ENCODE measurements around the gene SDK1. TPM values are rescaled to one million over a fixed set of nuclear protein-coding genes. Genes with fewer than 3 reads are reported as not detected.

The SDK1 gene
- total RNA-seq, 2 donors from 2014 or later: 3.1 to 3.6 TPM

DNA sequence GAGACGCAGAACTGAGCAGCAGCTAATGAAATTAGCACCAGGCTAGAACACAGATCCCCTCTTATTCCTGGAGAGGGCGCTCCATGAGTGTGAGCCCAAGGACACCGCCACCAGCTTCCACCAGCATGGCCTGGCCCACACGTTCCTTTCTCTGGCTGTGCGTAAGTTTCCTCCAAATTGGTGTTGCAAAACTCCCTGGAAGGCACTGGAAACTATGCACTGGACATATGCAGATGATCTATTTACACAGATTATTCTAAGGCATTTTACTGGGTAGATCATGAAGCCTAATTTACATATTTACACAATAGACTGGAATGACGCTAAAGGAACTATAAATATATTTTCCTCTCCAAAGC lies 925.5 kb downstream of the SDK1 start:
- H3K4me1 ChIP-seq: no peaks in the 10 kb centered on the region
- H3K9me3 ChIP-seq: no peaks in the 10 kb centered on the region
- H3K27ac ChIP-seq: no peak overlapping the region
- no peak for DNase-seq (ENCODE audit: low spot score)
- no peak overlapping the region for H3K4me3 ChIP-seq
- no peaks in the 10 kb centered on the region for H3K36me3 ChIP-seq
- H3K27me3 ChIP-seq: no peaks in the 10 kb centered on the region
- TF ChIP-seq, protein P1, sequence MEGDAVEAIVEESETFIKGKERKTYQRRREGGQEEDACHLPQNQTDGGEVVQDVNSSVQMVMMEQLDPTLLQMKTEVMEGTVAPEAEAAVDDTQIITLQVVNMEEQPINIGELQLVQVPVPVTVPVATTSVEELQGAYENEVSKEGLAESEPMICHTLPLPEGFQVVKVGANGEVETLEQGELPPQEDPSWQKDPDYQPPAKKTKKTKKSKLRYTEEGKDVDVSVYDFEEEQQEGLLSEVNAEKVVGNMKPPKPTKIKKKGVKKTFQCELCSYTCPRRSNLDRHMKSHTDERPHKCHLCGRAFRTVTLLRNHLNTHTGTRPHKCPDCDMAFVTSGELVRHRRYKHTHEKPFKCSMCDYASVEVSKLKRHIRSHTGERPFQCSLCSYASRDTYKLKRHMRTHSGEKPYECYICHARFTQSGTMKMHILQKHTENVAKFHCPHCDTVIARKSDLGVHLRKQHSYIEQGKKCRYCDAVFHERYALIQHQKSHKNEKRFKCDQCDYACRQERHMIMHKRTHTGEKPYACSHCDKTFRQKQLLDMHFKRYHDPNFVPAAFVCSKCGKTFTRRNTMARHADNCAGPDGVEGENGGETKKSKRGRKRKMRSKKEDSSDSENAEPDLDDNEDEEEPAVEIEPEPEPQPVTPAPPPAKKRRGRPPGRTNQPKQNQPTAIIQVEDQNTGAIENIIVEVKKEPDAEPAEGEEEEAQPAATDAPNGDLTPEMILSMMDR (IDR thresholded peaks at IDR 0.05): no peak

DNA sequence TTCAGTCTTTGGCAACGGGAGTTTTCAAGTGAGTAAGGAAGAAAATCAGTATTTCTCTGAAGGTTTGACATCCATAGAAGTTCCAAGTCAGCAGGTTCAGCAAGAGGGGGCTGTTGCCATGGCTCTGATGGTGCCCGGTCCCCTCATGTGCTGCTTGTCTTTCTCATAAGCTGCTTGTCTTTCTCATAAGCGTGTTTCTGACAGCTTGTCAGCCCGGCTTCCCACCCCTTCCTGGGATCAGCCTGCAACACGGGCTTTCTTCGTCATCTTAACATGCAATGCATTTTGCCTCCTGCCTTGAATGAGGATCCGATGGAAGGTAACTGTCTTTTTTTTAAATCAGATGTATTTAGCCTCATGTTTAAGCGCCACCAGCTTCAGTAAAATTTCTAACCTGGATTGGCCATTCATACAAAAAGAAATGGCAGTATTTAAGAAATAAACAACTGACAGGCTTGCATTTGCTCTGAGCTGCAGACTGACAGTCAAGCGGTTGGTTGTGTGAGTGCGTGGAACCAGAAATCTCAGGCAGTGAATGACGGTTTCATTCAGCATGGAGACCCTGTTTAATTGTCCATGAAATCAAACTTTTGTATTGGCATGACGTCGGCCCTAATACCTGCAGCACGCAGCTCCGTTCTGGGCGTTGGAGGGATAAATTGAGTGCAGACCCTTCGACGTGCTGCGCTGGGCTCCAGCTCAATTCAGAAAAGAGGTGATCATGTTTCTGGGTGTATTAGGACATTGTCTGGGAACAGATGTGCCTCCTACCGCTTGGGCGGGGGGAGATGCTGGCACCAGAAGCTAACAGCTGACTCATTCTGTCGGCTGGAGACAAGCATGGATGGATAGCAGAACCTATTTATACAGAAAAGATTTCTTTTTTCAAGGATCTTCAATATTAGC lies 926.3 kb downstream of the SDK1 start:
- Histone ChIP-seq H3K4me3 (no peak overlapping the region), H3K9me3 (no peaks in the 10 kb centered on the region), H3K4me1 (no peaks in the 10 kb centered on the region), H3K27me3 (no peaks in the 10 kb centered on the region), H3K36me3 (no peaks in the 10 kb centered on the region), H3K27ac (no peak overlapping the region)
- no peak for DNase-seq (ENCODE audit: low spot score)
- TF ChIP-seq, protein P1 (IDR thresholded peaks at IDR 0.05): no peak

DNA sequence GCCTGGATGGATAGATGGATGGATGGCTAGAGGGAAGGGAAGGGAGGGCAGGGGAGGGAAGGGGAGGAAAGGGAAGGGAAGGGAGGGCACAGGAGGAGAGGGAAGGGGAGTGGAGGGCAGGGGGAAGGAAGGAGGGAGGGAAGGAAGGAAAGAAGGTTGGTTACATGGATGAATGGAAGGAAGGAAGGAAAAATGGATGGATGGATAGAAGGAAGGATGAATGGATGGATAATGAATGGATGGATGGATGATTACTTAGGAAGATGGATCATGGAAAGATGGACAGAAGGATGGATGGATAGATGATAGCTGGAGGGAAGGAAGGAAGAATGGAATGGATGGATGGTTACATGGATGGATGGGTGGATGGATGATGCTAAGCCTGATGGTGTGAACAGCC lies 929.3 kb downstream of the SDK1 start:
- H3K4me1 ChIP-seq: no peaks in the 10 kb centered on the region
- TF ChIP-seq, protein P1 (IDR thresholded peaks at IDR 0.05): no peak
- DNase-seq (ENCODE audit: low spot score): no peak
- H3K27ac ChIP-seq: no peak overlapping the region
- no peak overlapping the region for H3K4me3 ChIP-seq
- H3K9me3 ChIP-seq: no peaks in the 10 kb centered on the region
- no peaks in the 10 kb centered on the region for H3K27me3 ChIP-seq
- no peaks in the 10 kb centered on the region for H3K36me3 ChIP-seq

DNA sequence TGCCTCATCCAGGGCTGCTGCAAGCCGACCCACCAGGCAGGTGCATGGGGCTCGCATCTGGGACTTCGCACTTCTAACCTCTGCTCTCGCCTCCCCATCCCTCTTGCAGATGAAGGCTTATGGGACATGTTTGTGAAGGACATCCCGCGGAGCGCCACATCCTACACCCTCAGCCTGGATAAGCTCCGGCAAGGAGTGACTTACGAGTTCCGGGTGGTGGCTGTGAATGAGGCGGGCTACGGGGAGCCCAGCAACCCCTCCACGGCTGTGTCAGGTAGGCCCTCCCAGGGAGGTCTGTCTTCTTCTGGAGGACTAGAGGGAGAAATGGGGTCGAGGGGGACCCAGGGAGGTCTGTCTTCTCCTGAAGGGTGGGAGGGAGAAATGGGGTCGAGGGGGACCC lies 932.1 kb downstream of the SDK1 start:
- TF ChIP-seq, protein P1 (IDR thresholded peaks at IDR 0.05): no peak
- Histone ChIP-seq H3K9me3 (no peaks in the 10 kb centered on the region), H3K4me1 (no peaks in the 10 kb centered on the region), H3K27me3 (no peaks in the 10 kb centered on the region), H3K27ac (no peak overlapping the region), H3K4me3 (no peak overlapping the region), H3K36me3 (no peaks in the 10 kb centered on the region)
- no peak for DNase-seq (ENCODE audit: low spot score)

DNA sequence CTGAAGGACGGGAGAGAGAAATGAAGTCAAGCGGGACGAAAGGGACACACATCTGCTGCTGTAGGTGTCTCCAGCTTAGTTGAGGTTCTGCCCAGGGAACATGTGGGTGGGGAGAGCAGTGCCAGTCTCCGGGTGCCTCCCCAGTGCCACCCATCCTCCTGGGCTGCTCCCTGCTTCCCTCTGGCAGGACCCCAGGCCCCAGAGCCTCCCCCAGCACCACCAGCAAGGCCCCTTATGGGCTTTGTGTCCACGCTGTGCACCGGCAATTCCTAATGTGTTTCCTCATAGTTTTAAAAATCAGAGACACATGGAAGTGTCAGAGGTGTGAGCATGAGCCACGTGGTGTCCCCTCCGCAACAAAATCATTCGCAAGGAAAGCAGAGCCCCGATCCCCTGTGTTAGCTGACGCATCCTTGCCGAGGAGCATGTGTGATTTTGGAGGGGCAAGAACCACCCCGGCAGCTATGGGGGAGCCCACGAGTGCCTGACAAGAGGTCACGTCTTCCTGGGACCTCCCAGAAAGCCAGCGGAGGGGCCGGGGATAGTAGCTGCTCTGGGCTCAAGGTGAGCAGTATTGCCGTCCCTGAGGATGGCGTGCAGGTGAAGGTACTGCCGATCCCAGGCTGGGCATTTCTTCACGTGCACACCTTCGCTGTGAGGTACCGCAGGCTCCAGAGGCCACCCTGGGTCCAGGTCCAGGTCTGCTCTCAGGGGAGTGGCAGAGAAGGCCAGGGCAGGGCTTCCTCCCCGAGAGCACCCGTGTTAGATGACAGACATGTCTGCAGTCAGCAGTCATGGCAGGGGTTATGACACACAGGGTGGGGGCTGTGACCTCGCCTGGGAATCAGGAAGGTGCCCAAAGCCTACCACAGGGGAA lies 932.8 kb downstream of the SDK1 start:
- Histone ChIP-seq H3K27me3 (no peaks in the 10 kb centered on the region), H3K4me3 (no peak overlapping the region), H3K9me3 (no peaks in the 10 kb centered on the region), H3K36me3 (no peaks in the 10 kb centered on the region), H3K27ac (no peak overlapping the region), H3K4me1 (no peaks in the 10 kb centered on the region)
- DNase-seq (ENCODE audit: low spot score): no peak
- TF ChIP-seq, protein P1 (IDR thresholded peaks at IDR 0.05): no peak

All from right atrium auricular region (tissue), 2 donors.